Neural progenitor cell (in vitro differentiated cells): ENCODE measurements around the gene PSMC3IP.

Experiments used
- CTCF ChIP-seq: fragments of 200-600 bp; sonication (generic); IDR thresholded peaks from 2 replicates; pipeline ENCODE4 v1.5.1; 2017; ENCODE audit warnings: antibody characterized with exemption, mild to moderate bottlenecking
- EZH2 ChIP-seq: fragments of 200-600 bp; sonication (generic); IDR thresholded peaks from 2 replicates; pipeline ENCODE4 v1.6.1; 2017; ENCODE audit warnings: antibody characterized with exemption, mild to moderate bottlenecking, moderate library complexity
- EZH2phosphoT487 ChIP-seq: fragments of 200-600 bp; sonication (generic); IDR thresholded peaks from 2 replicates; pipeline ENCODE4 v1.6.1; 2017; ENCODE audit warnings: antibody characterized with exemption

GRCh38 chr17:42613699-42614295, 36.3 kb upstream of the PSMC3IP start:
- no peak for TF ChIP-seq CTCF
- no peak for TF ChIP-seq EZH2phosphoT487
- no peak for TF ChIP-seq EZH2
